SK-N-SH (cell line): Measurements from ENCODE around the gene CENPO.

Experiments
- CTCF ChIP-seq: fragments of 200-600 bp; sonication (generic); IDR thresholded peaks from 2 replicates; pipeline ENCODE4 v1.6.1; 2017; ENCODE audit warnings: antibody characterized with exemption, mild to moderate bottlenecking, moderate library complexity
- FOXJ3 ChIP-seq: sonication (generic); formaldehyde crosslinking; IDR thresholded peaks from 2 replicates; pipeline ENCODE4 v1.5.1; 2020; ENCODE audit warnings: mild to moderate bottlenecking, missing genetic modification reagents
- FOXM1 ChIP-seq: IDR thresholded peaks from 2 replicates; pipeline ENCODE4 v1.4.0; 2012; ENCODE audit warnings: low read depth, mild to moderate bottlenecking
- MXI1 ChIP-seq: IDR thresholded peaks from 2 replicates; pipeline ENCODE4 v1.6.1; 2012; ENCODE audit warnings: mild to moderate bottlenecking, low read depth, low read length, improper control_type of control experiment
- RXRA ChIP-seq: IDR thresholded peaks from 2 replicates; pipeline ENCODE4 v1.4.0; 2012; ENCODE audit warnings: low read depth, mild to moderate bottlenecking, borderline replicate concordance
- TEAD4 ChIP-seq: IDR thresholded peaks from 2 replicates; pipeline ENCODE4 v1.4.0; 2012; ENCODE audit warnings: mild to moderate bottlenecking, borderline replicate concordance; ENCODE audit not compliant: insufficient read depth
- YY1 ChIP-seq: IDR thresholded peaks from 2 replicates; pipeline ENCODE4 v1.4.0; 2012; ENCODE audit warnings: low read depth, mild to moderate bottlenecking

- TF ChIP-seq MXI1: no peak
- TF ChIP-seq TEAD4: no peak
- TF ChIP-seq CTCF: no peak
- no peak for TF ChIP-seq FOXJ3
- no peak for TF ChIP-seq FOXM1
- no peak for TF ChIP-seq RXRA
- TF ChIP-seq YY1: no peak
Measured at GRCh38 chr2:24771764-24772586, 21.2 kb upstream of the CENPO start.
